GM12878 (cell line): ENCODE measurements around the gene STAMBPL1. TPM values are rescaled to one million over a fixed set of nuclear protein-coding genes. Genes with fewer than 3 reads are reported as not detected.

Source experiments
- ATAC-seq: fragments of 200-7000 bp; cut with Tn5 transposase; 3 replicates; pipeline ENCODE4 v1.9.1; 2020; ENCODE audit warnings: mild to moderate bottlenecking, moderate library complexity
- BruUV-seq: library from RNA; stranded (reverse); fragments of 400-500 nt; replicated peaks from 2 replicates; lab custom pipeline; 2021; lab: Mats Ljungman, UMichigan
- CTCF ChIA-PET: fragments of 300-600 bp; sonication (Branson Sonifier 250); formaldehyde crosslinking; extraction: SDS; loops from one replicate; lab custom pipeline; 2021; ENCODE audit warnings: inconsistent platforms; lab: Yijun Ruan, JAX
- POLR2A ChIA-PET: fragments of 350-600 bp; formaldehyde crosslinking; extraction: SDS; loops from one replicate; lab custom pipeline; 2021; ENCODE audit warnings: inconsistent platforms; lab: Charles Lee
- RAD21 ChIA-PET: fragments of 300-600 bp; sonication (Branson Sonifier 250); formaldehyde crosslinking; loops from one replicate; lab custom pipeline; 2023; ENCODE audit warnings: antibody characterized with exemption; ENCODE audit not compliant: unreplicated experiment; lab: Charles Lee
- SMC1A ChIA-PET: fragments of 300-600 bp; sonication (Branson Sonifier 250); formaldehyde crosslinking; loops from one replicate; lab custom pipeline; 2023; ENCODE audit not compliant: unreplicated experiment, uncharacterized antibody; lab: Charles Lee
- DNase-seq: peaks from one replicate; pipeline ENCODE4 v3.0.0-alpha.2; 2011; ENCODE audit warnings: low read depth, low spot score
- FAIRE-seq: peaks from 3 replicates; lab custom pipeline; 2011; peaks lifted over from hg19 to GRCh38; lab: Jason Lieb, UNC
- H2AFZ ChIP-seq: 2 replicates; pipeline ENCODE4 v1.6.0; 2011; ENCODE audit warnings: low read depth, low read length, control low read depth; ENCODE audit not compliant: control insufficient read depth
- H3K27ac ChIP-seq: 2 replicates; pipeline ENCODE4 v1.5.1; 2011; ENCODE audit warnings: control low read depth; ENCODE audit not compliant: control insufficient read depth, insufficient read depth
- H3K27me3 ChIP-seq, 2 experiments: replicated peaks in 1 of 2; 2 replicates each; pipeline versions ENCODE4 v1.6.0 to v1.6.1; 2011; ENCODE audit warnings: low read length in 1 of 2; ENCODE audit not compliant: control insufficient read depth in 2 of 2, insufficient read depth in 2 of 2
- H3K36me3 ChIP-seq, 2 experiments: 2 replicates each; pipeline ENCODE4 v1.5.1; 2011; ENCODE audit warnings: low read length in 1 of 2; ENCODE audit not compliant: control insufficient read depth in 2 of 2, insufficient read depth in 2 of 2
- H3K4me1 ChIP-seq: 2 replicates; pipeline ENCODE4 v1.6.1; 2011; ENCODE audit warnings: mild to moderate bottlenecking, low read length, moderate library complexity, mixed read lengths; ENCODE audit not compliant: control insufficient read depth, insufficient read depth
- H3K4me2 ChIP-seq: 2 replicates; pipeline ENCODE4 v1.6.0; 2011; ENCODE audit warnings: control low read depth; ENCODE audit not compliant: control insufficient read depth, insufficient read depth
- H3K4me3 ChIP-seq: fragments of 200-600 bp; sonication (generic); 2 replicates; pipeline ENCODE4 v1.5.1; 2016
- H3K79me2 ChIP-seq: 2 replicates; pipeline ENCODE4 v1.6.0; 2011; ENCODE audit warnings: low read length; ENCODE audit not compliant: control insufficient read depth, insufficient read depth
- H3K9ac ChIP-seq: 2 replicates; pipeline ENCODE4 v1.8.0; 2011; ENCODE audit warnings: low read length, control low read depth, mixed read lengths; ENCODE audit not compliant: control insufficient read depth, insufficient read depth
- H3K9me3 ChIP-seq: replicated peaks from 3 replicates; pipeline ENCODE4 v1.5.1; 2011; ENCODE audit warnings: mild to moderate bottlenecking, low read length; ENCODE audit not compliant: control insufficient read depth, insufficient read depth
- H4K20me1 ChIP-seq: 2 replicates; pipeline ENCODE4 v1.6.0; 2011; ENCODE audit not compliant: control insufficient read depth, insufficient read depth
- BACH1 ChIP-seq: fragments of 450-650 bp; IDR thresholded peaks from 2 replicates; pipeline ENCODE4 v1.6.1; 2017; ENCODE audit warnings: mild to moderate bottlenecking, borderline replicate concordance
- BCL11A ChIP-seq: IDR thresholded peaks from 2 replicates; pipeline ENCODE4 v1.6.1; 2011; ENCODE audit warnings: low read depth, low read length
- BMI1 ChIP-seq: fragments of 450-650 bp; IDR thresholded peaks from 2 replicates; pipeline ENCODE4 v1.6.1; 2016; ENCODE audit warnings: mild to moderate bottlenecking, moderate library complexity, borderline replicate concordance
- BRCA1 ChIP-seq: IDR thresholded peaks from 2 replicates; pipeline ENCODE4 v1.6.1; 2011; ENCODE audit warnings: low read depth, low read length, improper control_type of control experiment
- CEBPZ ChIP-seq: fragments of 150-350 bp; IDR thresholded peaks from 2 replicates; pipeline ENCODE4 v1.6.1; 2016; ENCODE audit warnings: low read depth, low read length
- KLF5 ChIP-seq: fragments of 450-650 bp; IDR thresholded peaks from 2 replicates; pipeline ENCODE4 v1.6.1; 2014; ENCODE audit warnings: mild to moderate bottlenecking; ENCODE audit not compliant: partially characterized antibody
- PBX3 ChIP-seq: IDR thresholded peaks from 2 replicates; pipeline ENCODE4 v1.6.1; 2011; ENCODE audit warnings: mild to moderate bottlenecking, low read depth, low read length, moderate library complexity; ENCODE audit not compliant: insufficient replicate concordance
- PKNOX1 ChIP-seq: fragments of 450-650 bp; IDR thresholded peaks from 2 replicates; pipeline ENCODE4 v1.6.1; 2016; ENCODE audit warnings: mild to moderate bottlenecking
- PML ChIP-seq: IDR thresholded peaks from 2 replicates; pipeline ENCODE4 v1.6.1; 2012; ENCODE audit warnings: low read length, inconsistent platforms
- SIX5 ChIP-seq: IDR thresholded peaks from 2 replicates; pipeline ENCODE4 v1.6.1; 2011; ENCODE audit warnings: mild to moderate bottlenecking, low read depth, low read length, moderate library complexity; ENCODE audit not compliant: severe bottlenecking
- SKIL ChIP-seq: fragments of 450-650 bp; IDR thresholded peaks from 2 replicates; pipeline ENCODE4 v1.6.1; 2017; ENCODE audit warnings: mild to moderate bottlenecking, low read depth, inconsistent platforms; ENCODE audit not compliant: poor library complexity, severe bottlenecking
- SP1 ChIP-seq: IDR thresholded peaks from one replicate; pipeline ENCODE4 v1.6.1; 2011; ENCODE audit warnings: low read depth, low read length
- TCF7 ChIP-seq: IDR thresholded peaks from 2 replicates; pipeline ENCODE4 v1.6.1; 2014; ENCODE audit warnings: antibody characterized with exemption, borderline replicate concordance
- ZNF24 ChIP-seq: fragments of 450-650 bp; IDR thresholded peaks from 2 replicates; pipeline ENCODE4 v1.6.1; 2017; ENCODE audit warnings: antibody characterized with exemption, mild to moderate bottlenecking
- ZSCAN29 ChIP-seq: fragments of 450-650 bp; IDR thresholded peaks from 2 replicates; pipeline ENCODE4 v1.6.1; 2017; ENCODE audit warnings: mild to moderate bottlenecking, moderate library complexity
- WGBS: methylation state at CpG from one replicate; pipeline ENCODE4 v1.1.6; 2016; ENCODE audit warnings: low lambda C conversion rate; ENCODE audit not compliant: insufficient replicate concordance, insufficient coverage; ENCODE audit errors: missing lambda C conversion rate; 5-methylcytosine and 5-hydroxymethylcytosine counted together
- in situ Hi-C: fragments of 300-500 bp; cut with MboI; formaldehyde crosslinking; loops from 9 replicates; pipeline ENCODE4 v1.14.3; 2018; ENCODE audit warnings: mixed read lengths
- intact Hi-C: fragments of 100-400 bp; cut with micrococcal nuclease; formaldehyde crosslinking; loops from one replicate; pipeline ENCODE4 v1.14.2; 2022; ENCODE audit not compliant: unreplicated experiment
- polyA plus RNA-seq, 11 experiments: library from polyadenylated mRNA; depleted of rRNA in 4 of 11; unstranded in 6 of 11; stranded (reverse) in 5 of 11; fragments of >200 nt; fragmentation: Nextera tagmentation in 4 of 11; fragmentation: Illumina TruSeq in 1 of 11; extraction: Ambion mirVana in 4 of 11; extraction: Trizol in 1 of 11; gene quantifications; 1 replicate in 1 of 11; 2 replicates in 10 of 11; pipeline versions ENCODE4 v1.2.1 to v1.2.3, GENCODE V29; 2011 to 2016; ENCODE audit warnings: inconsistent platforms in 2 of 11, missing spikeins in 2 of 11, low read depth in 1 of 11
- total RNA-seq, 4 experiments: library from RNA; depleted of rRNA in 3 of 4; stranded (reverse); fragments of >200 nt in 3 of 4; fragmentation: Illumina TruSeq in 1 of 4; extraction: Trizol in 1 of 4; gene quantifications; 2 replicates each; pipeline versions ENCODE4 v1.2.1 to v1.2.3, GENCODE V29; 2013 to 2021

Gene STAMBPL1
- total and polyA plus RNA-seq, 10 of the 15 experiments (the other 5 are each of a cell fraction or from before 2014, with no cell fraction given), result 7.5 to 44.1 (median 25.4) TPM

GRCh38 chr10:88901206-88901983, 21.4 kb downstream of the STAMBPL1 start:
- BruUV-seq, result no TSS peak
- Histone ChIP-seq H3K27ac (peak overlapping the region; percentile 99), H2AFZ (peak overlapping the region; percentile 63), H3K9ac (peak overlapping the region; percentile 70), H3K9me3 (no peaks in the 10 kb centered on the region), H3K4me3 (peak overlapping the region; percentile 26; the same call in 1 of the 2 replicates), H3K27me3 (no peaks in the 10 kb centered on the region), H3K4me1 (peaks cover 50% of the 10 kb centered on the region), H3K4me2 (peak overlapping the region; percentile 83), H4K20me1 (no peaks in the 10 kb centered on the region), H3K79me2 (peaks cover 46% of the 10 kb centered on the region), H3K36me3 (peaks cover 0 to 4% of the 10 kb centered on the region in 2 experiments; a peak in 3 of 4 replicates)
- peak; percentile 89 for ATAC-seq
- ChIA-PET SMC1A (interaction anchor here (0.6 to 8.4 kb wide), 25 partner anchors 9 to 467 kb away, joined by 3 to 329 read pairs (median 5); partner anchors contain the start of genes FAS and STAMBPL1), CTCF (interaction anchor here (0.7 to 6.6 kb wide), 18 partner anchors 10 to 518 kb away, joined by 3 to 116 read pairs (median 4); partner anchors contain the start of genes FAS and STAMBPL1), POLR2A (interaction anchor here (0.5 to 6.3 kb wide), 11 partner anchors 9 to 90 kb away, joined by 3 to 248 read pairs (median 6); partner anchors contain the start of genes FAS and STAMBPL1), RAD21 (interaction anchor here (0.8 to 7.9 kb wide), 10 partner anchors 14 to 92 kb away, joined by 3 to 249 read pairs (median 8); partner anchors contain the start of genes FAS and STAMBPL1)
- WGBS, result 0% methylated on average over 1 of the region's 1 CpG
- in situ Hi-C loops, result no loop called here
- intact Hi-C loops, result loop anchor here (2.0 kb wide), 1 partner anchor 21 kb away; the partner anchor contains the start of gene STAMBPL1
- DNase-seq, result peak; percentile 94
- peak; percentile 90 for FAIRE-seq
- TF ChIP-seq PML (peak; percentile 62; the same call in 1 of the 2 replicates), SKIL (peak; percentile 84), BRCA1 (no peak), PBX3 (peak; percentile 47), KLF5 (no peak), SP1 (no peak), ZNF24 (peak; percentile 84), BCL11A (peak; percentile 87), PKNOX1 (peak; percentile 91), CEBPZ (no peak), TCF7 (peak; percentile 81), SIX5 (no peak), BMI1 (peak; percentile 88), BACH1 (peak; percentile 95; the same call in 1 of the 2 replicates), ZSCAN29 (no peak)
